Upper lobe of left lung (tissue), 4 donors: ENCODE data around the gene PPM1B.

Experiments
- CTCF ChIP-seq, 6 experiments: fragments of 450-650 bp in 4 of 6; fragments of 200-600 bp in 2 of 6; sonication (generic) in 2 of 6; IDR thresholded peaks; one replicate each; pipeline ENCODE4 v1.5.1; 2016 to 2019; ENCODE audit warnings: antibody characterized with exemption in 6 of 6
- EP300 ChIP-seq, 4 donors: sonication (generic); formaldehyde crosslinking; IDR thresholded peaks; one replicate each; pipeline ENCODE4 v1.5.1; 2017; ENCODE audit warnings: antibody characterized with exemption in 4 of 4, control low read depth in 2 of 4
- POLR2A ChIP-seq, 4 donors: fragments of 450-650 bp; IDR thresholded peaks; one replicate each; pipeline ENCODE4 v1.5.1; 2016 to 2017; ENCODE audit warnings: antibody characterized with exemption in 4 of 4, mild to moderate bottlenecking in 2 of 4
- POLR2AphosphoS5 ChIP-seq, 2 donors: sonication (generic); formaldehyde crosslinking; IDR thresholded peaks; one replicate each; pipeline ENCODE4 v1.5.1; 2017; ENCODE audit warnings: antibody characterized with exemption in 2 of 2

GRCh38 chr2:44143701-44144100, 25.0 kb upstream of the PPM1B start:
- no peak for TF ChIP-seq CTCF (IDR thresholded peaks at IDR 0.05)
- TF ChIP-seq POLR2A (IDR thresholded peaks at IDR 0.05), result no peak
- TF ChIP-seq POLR2AphosphoS5 (IDR thresholded peaks at IDR 0.05), result no peak
- no peak for TF ChIP-seq EP300 (IDR thresholded peaks at IDR 0.05)
